ENCODE data around the gene BACH2. TPM values are rescaled to one million over a fixed set of nuclear protein-coding genes. Genes with fewer than 3 reads are reported as not detected.

The BACH2 gene
- total RNA-seq, 2 experiments from 2014 or later = 157 to 170 TPM

- no peak for TF ChIP-seq CTCF (IDR thresholded peaks at IDR 0.05)
- peak overlapping the region; percentile 93 for H3K4me3 Mint-ChIP-seq
- peak overlapping the region; percentile 92 for H3K27ac Mint-ChIP-seq
- ATAC-seq (ENCODE audit: poor library complexity) (no peak), DNase-seq (peak in 5 of 14 experiments; percentile 19 to 45 (median 33))
- ChIA-PET CTCF (no interaction called here), POLR2A (interaction anchor here (0.9 to 1.4 kb wide), 4 partner anchors 26 to 122 kb away, joined by 3 to 4 read pairs (median 3); no protein-coding TSS in a partner anchor)
- intact Hi-C loops (cut with DNase I, micrococcal nuclease) = loop anchor here (2.0 to 10.0 kb wide), 10 partner anchors 19 to 395 kb away; partner anchors contain the start of gene BACH2 (in 2 of the 2)
- H3K27me3 Mint-ChIP-seq = no peaks in the 10 kb centered on the region
- H3K9me3 Mint-ChIP-seq = no peaks in the 10 kb centered on the region
- peaks cover 96% of the 10 kb centered on the region for H3K4me1 Mint-ChIP-seq (ENCODE audit: low read depth)
- Histone ChIP-seq H3K36me3 (ENCODE audit: insufficient read depth, low read length) (no peaks in the 10 kb centered on the region), H3K27me3 (ENCODE audit: control insufficient read depth in 1 of 2, insufficient read depth in 2 of 2, low read length in 2 of 2) (no peaks in the 10 kb centered on the region), H3K27ac (ENCODE audit: low read depth in 1 of 2, low read length in 2 of 2) (peak overlapping the region; percentile 57 to 68), H3K4me1 (ENCODE audit: insufficient read depth, low read length) (peaks cover 28% of the 10 kb centered on the region), H3K4me3 (ENCODE audit: low read length) (peak overlapping the region; percentile 52), H3K9me3 (ENCODE audit: control insufficient read depth in 1 of 2, insufficient read depth in 1 of 2, low read length in 2 of 2) (no peaks in the 10 kb centered on the region)
- H3K36me3 Mint-ChIP-seq (ENCODE audit: low read depth) = peaks cover 55% of the 10 kb centered on the region
These were observed 216.8 kb downstream of the BACH2 start for GRCh38 chr6:90079560-90080490.

GRCh38 chr6:90078513-90079289 is 217.9 kb downstream of the BACH2 start:
- H3K4me1 ChIP-seq (ENCODE audit: insufficient read depth, low read length) = peaks cover 24% of the 10 kb centered on the region
- POLR2A ChIA-PET = no interaction called here

More at GRCh38 chr6:90078513-90079289, 217.9 kb downstream of the BACH2 start:
- CTCF ChIA-PET = no interaction called here
- intact Hi-C loops (cut with DNase I, micrococcal nuclease) = loop anchor here in 1 of 2 experiments (10.0 kb wide), 1 partner anchor 54 kb away; no protein-coding TSS in a partner anchor
- no peak for ATAC-seq (ENCODE audit: poor library complexity)
- Histone ChIP-seq H3K9me3 (ENCODE audit: control insufficient read depth in 1 of 2, insufficient read depth in 1 of 2, low read length in 2 of 2) (no peaks in the 10 kb centered on the region), H3K36me3 (ENCODE audit: insufficient read depth, low read length) (no peaks in the 10 kb centered on the region), H3K27ac (ENCODE audit: low read depth in 1 of 2, low read length in 2 of 2) (peak overlapping the region in 1 of 2 donors; percentile 12), H3K27me3 (ENCODE audit: control insufficient read depth in 1 of 2, insufficient read depth in 2 of 2, low read length in 2 of 2) (no peaks in the 10 kb centered on the region), H3K4me3 (ENCODE audit: low read length) (peak overlapping the region; percentile 52)
- Mint-ChIP-seq H3K9me3 (no peaks in the 10 kb centered on the region), H3K27me3 (no peaks in the 10 kb centered on the region), H3K4me3 (peak overlapping the region; percentile 93), H3K4me1 (ENCODE audit: low read depth) (peaks cover 96% of the 10 kb centered on the region), H3K27ac (peak overlapping the region; percentile 92), H3K36me3 (ENCODE audit: low read depth) (peaks cover 52% of the 10 kb centered on the region)
- DNase-seq = peak in 6 of 14 experiments; percentile 12 to 63 (median 30)
- no peak for TF ChIP-seq CTCF (IDR thresholded peaks at IDR 0.05)
